WTC11 (cell line): ENCODE measurements around the gene ROBO1. TPM values are rescaled to one million over a fixed set of nuclear protein-coding genes. Genes with fewer than 3 reads are reported as not detected.

Experiments
- AFF4 ChIP-seq: sonication (generic); formaldehyde crosslinking; IDR thresholded peaks from 2 replicates; pipeline ENCODE4 v1.8.1; 2023; ENCODE audit warnings: mild to moderate bottlenecking, missing genetic modification reagents, borderline replicate concordance
- CREB1 ChIP-seq: sonication (generic); formaldehyde crosslinking; IDR thresholded peaks from 2 replicates; pipeline ENCODE4 v1.8.0; 2023; ENCODE audit warnings: mild to moderate bottlenecking, missing genetic modification reagents
- FOXK1 ChIP-seq: sonication (generic); formaldehyde crosslinking; IDR thresholded peaks from 2 replicates; pipeline ENCODE4 v1.8.0; 2022; ENCODE audit warnings: mild to moderate bottlenecking, moderate library complexity, missing genetic modification reagents
- GRHL2 ChIP-seq: fragments of 250-450 bp; sonication (Bioruptor Pico); IDR thresholded peaks from 2 replicates; pipeline ENCODE4 v1.8.0; 2022; ENCODE audit warnings: mild to moderate bottlenecking, moderate library complexity; ENCODE audit not compliant: insufficient replicate concordance, severe bottlenecking
- GTF2I ChIP-seq: fragments of 250-450 bp; sonication (Bioruptor Pico); conservative IDR thresholded peaks from 2 replicates; pipeline ENCODE4 v1.4.0; 2021; ENCODE audit warnings: mild to moderate bottlenecking
- NR3C1 ChIP-seq: sonication (generic); formaldehyde crosslinking; conservative IDR thresholded peaks from 2 replicates; pipeline ENCODE4 v1.8.1; 2023; ENCODE audit warnings: low read depth, mild to moderate bottlenecking, missing genetic modification reagents
- STAT6 ChIP-seq: sonication (generic); formaldehyde crosslinking; conservative IDR thresholded peaks from 2 replicates; pipeline ENCODE4 v1.8.1; 2023; ENCODE audit warnings: mild to moderate bottlenecking, low read depth, missing genetic modification reagents, moderate library complexity
- USF1 ChIP-seq: sonication (generic); formaldehyde crosslinking; IDR thresholded peaks from 2 replicates; pipeline ENCODE4 v1.8.0; 2022; ENCODE audit warnings: mild to moderate bottlenecking, missing genetic modification reagents
- ZMAT4 ChIP-seq: fragments of 250-450 bp; sonication (Bioruptor Pico); IDR thresholded peaks from 2 replicates; pipeline ENCODE4 v1.9.0; 2021; ENCODE audit warnings: mild to moderate bottlenecking
- ZNF232 ChIP-seq: sonication (generic); formaldehyde crosslinking; IDR thresholded peaks from 2 replicates; pipeline ENCODE4 v1.8.0; 2022; ENCODE audit warnings: mild to moderate bottlenecking, missing genetic modification reagents
- ZNF416 ChIP-seq: fragments of 250-450 bp; sonication (Bioruptor Pico); IDR thresholded peaks from 2 replicates; pipeline ENCODE4 v1.9.0; 2021; ENCODE audit warnings: mild to moderate bottlenecking, inconsistent platforms
- ZNF425 ChIP-seq: fragments of 250-450 bp; sonication (Bioruptor Pico); conservative IDR thresholded peaks from 2 replicates; pipeline ENCODE4 v1.9.0; 2021; ENCODE audit warnings: mild to moderate bottlenecking
- total RNA-seq: library from RNA; stranded (reverse); gene quantifications from 3 replicates; pipeline ENCODE4 v1.2.3, GENCODE V29; 2021
- TF ChIP-seq, protein P1 (sequence below): sonication (generic); formaldehyde crosslinking; IDR thresholded peaks from 2 replicates; pipeline ENCODE4 v1.8.0; 2022; ENCODE audit warnings: mild to moderate bottlenecking, missing genetic modification reagents
- TF ChIP-seq, protein P2 (sequence below): sonication (generic); formaldehyde crosslinking; IDR thresholded peaks from 2 replicates; pipeline ENCODE4 v1.8.1; 2023; ENCODE audit warnings: mild to moderate bottlenecking, missing genetic modification reagents

The ROBO1 gene
- total RNA-seq, 1 experiment from 2014 or later = 90.9 TPM

- TF ChIP-seq ZMAT4 (CRISPR knock-in tag) (no peak), ZNF425 (CRISPR knock-in tag) (no peak), USF1 (CRISPR knock-in tag) (no peak), ZNF416 (no peak), GTF2I (no peak), AFF4 (CRISPR knock-in tag) (no peak), FOXK1 (CRISPR knock-in tag) (no peak), GRHL2 (CRISPR knock-in tag) (no peak), ZNF232 (CRISPR knock-in tag) (no peak), STAT6 (CRISPR knock-in tag) (no peak), CREB1 (no peak), NR3C1 (CRISPR knock-in tag) (no peak)
- TF ChIP-seq, protein P1, sequence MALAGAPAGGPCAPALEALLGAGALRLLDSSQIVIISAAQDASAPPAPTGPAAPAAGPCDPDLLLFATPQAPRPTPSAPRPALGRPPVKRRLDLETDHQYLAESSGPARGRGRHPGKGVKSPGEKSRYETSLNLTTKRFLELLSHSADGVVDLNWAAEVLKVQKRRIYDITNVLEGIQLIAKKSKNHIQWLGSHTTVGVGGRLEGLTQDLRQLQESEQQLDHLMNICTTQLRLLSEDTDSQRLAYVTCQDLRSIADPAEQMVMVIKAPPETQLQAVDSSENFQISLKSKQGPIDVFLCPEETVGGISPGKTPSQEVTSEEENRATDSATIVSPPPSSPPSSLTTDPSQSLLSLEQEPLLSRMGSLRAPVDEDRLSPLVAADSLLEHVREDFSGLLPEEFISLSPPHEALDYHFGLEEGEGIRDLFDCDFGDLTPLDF (CRISPR knock-in tag) = no peak
- TF ChIP-seq, protein P2, sequence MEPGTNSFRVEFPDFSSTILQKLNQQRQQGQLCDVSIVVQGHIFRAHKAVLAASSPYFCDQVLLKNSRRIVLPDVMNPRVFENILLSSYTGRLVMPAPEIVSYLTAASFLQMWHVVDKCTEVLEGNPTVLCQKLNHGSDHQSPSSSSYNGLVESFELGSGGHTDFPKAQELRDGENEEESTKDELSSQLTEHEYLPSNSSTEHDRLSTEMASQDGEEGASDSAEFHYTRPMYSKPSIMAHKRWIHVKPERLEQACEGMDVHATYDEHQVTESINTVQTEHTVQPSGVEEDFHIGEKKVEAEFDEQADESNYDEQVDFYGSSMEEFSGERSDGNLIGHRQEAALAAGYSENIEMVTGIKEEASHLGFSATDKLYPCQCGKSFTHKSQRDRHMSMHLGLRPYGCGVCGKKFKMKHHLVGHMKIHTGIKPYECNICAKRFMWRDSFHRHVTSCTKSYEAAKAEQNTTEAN (CRISPR knock-in tag) = no peak
Measured at GRCh38 chr3:78867409-78868372, 900.1 kb downstream of the ROBO1 start (continued).
